ENCODE results near the gene CGB8.

CGB8 gene

GRCh38 chr19:49017666-49018351 lies 31.1 kb downstream of the CGB8 start:
- TF ChIP-seq Cebpa-rat (IDR thresholded peaks at IDR 0.05): no peak
- Histone ChIP-seq H3K4me2 (peak overlapping the region; percentile 91), H3K4me1 (peaks cover 44% of the 10 kb centered on the region), H3K4me3 (peak overlapping the region; percentile 61), H3K27me3 (peaks cover 42% of the 10 kb centered on the region), H3K9ac (peak overlapping the region; percentile 58), H3K36me3 (peaks cover 43% of the 10 kb centered on the region), H3K9me3 (no peaks in the 10 kb centered on the region), H3K27ac (no peak overlapping the region), H4K20me1 (peaks cover 50% of the 10 kb centered on the region)

GRCh38 chr19:49017041-49017665 lies 31.8 kb downstream of the CGB8 start, which contains the start of gene LHB:
TSS of gene LHB (minus strand) at chr19:49017091. CDS start at chr19:49017081, 10 bp downstream.
- Histone ChIP-seq H3K27me3 (peaks cover 42% of the 10 kb centered on the region), H3K27ac (no peak within 1 kb of the TSS), H3K4me3 (peak within 1 kb of the TSS; percentile 61), H3K9ac (peak within 1 kb of the TSS; percentile 58), H3K36me3 (peaks cover 50% of the 10 kb centered on the region), H3K4me2 (peak within 1 kb of the TSS; percentile 91), H4K20me1 (peaks cover 55% of the 10 kb centered on the region), H3K4me1 (peaks cover 44% of the 10 kb centered on the region), H3K9me3 (no peaks in the 10 kb centered on the region)
- no peak for TF ChIP-seq Cebpa-rat (IDR thresholded peaks at IDR 0.05)

GRCh38 chr19:49016067-49016839 lies 32.7 kb downstream of the CGB8 start:
- H3K4me3 ChIP-seq: no peak overlapping the region

GRCh38 chr19:49014870-49015255 lies 34.0 kb downstream of the CGB8 start:
- Histone ChIP-seq H3K4me2 (no peak overlapping the region), H3K36me3 (peaks cover 73% of the 10 kb centered on the region), H4K20me1 (peaks cover 65% of the 10 kb centered on the region), H3K27ac (no peak overlapping the region), H3K4me1 (peaks cover 26% of the 10 kb centered on the region), H3K4me3 (no peak overlapping the region), H3K9ac (no peak overlapping the region), H3K27me3 (peaks cover 30% of the 10 kb centered on the region), H3K9me3 (no peaks in the 10 kb centered on the region)
- no peak for TF ChIP-seq Cebpa-rat (IDR thresholded peaks at IDR 0.05)

More at GRCh38 chr19:49016067-49016839, 32.7 kb downstream of the CGB8 start:
- H3K4me2 ChIP-seq: no peak overlapping the region
- H4K20me1 ChIP-seq: peaks cover 64% of the 10 kb centered on the region
- no peak overlapping the region for H3K9ac ChIP-seq
- no peak overlapping the region for H3K27ac ChIP-seq
- no peak for TF ChIP-seq Cebpa-rat (IDR thresholded peaks at IDR 0.05)
- H3K9me3 ChIP-seq: no peaks in the 10 kb centered on the region
- H3K4me1 ChIP-seq: peaks cover 39% of the 10 kb centered on the region
- peaks cover 59% of the 10 kb centered on the region for H3K36me3 ChIP-seq
- peaks cover 42% of the 10 kb centered on the region for H3K27me3 ChIP-seq

GRCh38 chr19:49014123-49014869 lies 34.6 kb downstream of the CGB8 start:
- no peak overlapping the region for H3K4me2 ChIP-seq
- no peak overlapping the region for H3K9ac ChIP-seq
- no peak for TF ChIP-seq Cebpa-rat (IDR thresholded peaks at IDR 0.05)
- H3K27ac ChIP-seq: no peak overlapping the region
- H3K4me1 ChIP-seq: peaks cover 21% of the 10 kb centered on the region
- no peaks in the 10 kb centered on the region for H3K9me3 ChIP-seq
- H4K20me1 ChIP-seq: peaks cover 65% of the 10 kb centered on the region
- peaks cover 24% of the 10 kb centered on the region for H3K27me3 ChIP-seq
- H3K4me3 ChIP-seq: no peak overlapping the region
- peaks cover 79% of the 10 kb centered on the region for H3K36me3 ChIP-seq

- H3K27ac ChIP-seq: no peak overlapping the region
- no peak overlapping the region for H3K9ac ChIP-seq
- no peaks in the 10 kb centered on the region for H3K27me3 ChIP-seq
- H3K4me3 ChIP-seq: no peak overlapping the region
- H3K36me3 ChIP-seq: peaks cover 99% of the 10 kb centered on the region
- TF ChIP-seq Cebpa-rat (IDR thresholded peaks at IDR 0.05): no peak
- H4K20me1 ChIP-seq: peaks cover 42% of the 10 kb centered on the region
- H3K4me2 ChIP-seq: no peak overlapping the region
- H3K4me1 ChIP-seq: no peaks in the 10 kb centered on the region
- H3K9me3 ChIP-seq: no peaks in the 10 kb centered on the region
Observed at GRCh38 chr19:49011194-49011593, 37.7 kb downstream of the CGB8 start.

GRCh38 chr19:49010453-49010852 lies 38.5 kb downstream of the CGB8 start:
- H4K20me1 ChIP-seq: peaks cover 35% of the 10 kb centered on the region
- H3K4me1 ChIP-seq: no peaks in the 10 kb centered on the region
- no peak for TF ChIP-seq Cebpa-rat (IDR thresholded peaks at IDR 0.05)
- H3K36me3 ChIP-seq: peaks cover 99% of the 10 kb centered on the region
- no peak overlapping the region for H3K9ac ChIP-seq
- H3K27ac ChIP-seq: no peak overlapping the region
- H3K4me2 ChIP-seq: no peak overlapping the region
- no peaks in the 10 kb centered on the region for H3K27me3 ChIP-seq
- no peaks in the 10 kb centered on the region for H3K9me3 ChIP-seq
- H3K4me3 ChIP-seq: no peak overlapping the region

- H3K4me3 ChIP-seq: no peak overlapping the region
- TF ChIP-seq Cebpa-rat (IDR thresholded peaks at IDR 0.05): no peak
- H3K9me3 ChIP-seq: no peaks in the 10 kb centered on the region
- no peaks in the 10 kb centered on the region for H3K4me1 ChIP-seq
- peaks cover 99% of the 10 kb centered on the region for H3K36me3 ChIP-seq
- no peak overlapping the region for H3K27ac ChIP-seq
- no peaks in the 10 kb centered on the region for H3K27me3 ChIP-seq
- peaks cover 35% of the 10 kb centered on the region for H4K20me1 ChIP-seq
- H3K4me2 ChIP-seq: no peak overlapping the region
- no peak overlapping the region for H3K9ac ChIP-seq
Observed at GRCh38 chr19:49009828-49010227, 39.1 kb downstream of the CGB8 start.

GRCh38 chr19:49006905-49007304 lies 42.0 kb downstream of the CGB8 start:
- Histone ChIP-seq H3K4me3 (no peak overlapping the region), H3K9me3 (no peaks in the 10 kb centered on the region), H3K4me1 (no peaks in the 10 kb centered on the region), H3K9ac (no peak overlapping the region), H4K20me1 (peaks cover 28% of the 10 kb centered on the region), H3K4me2 (no peak overlapping the region), H3K27me3 (no peaks in the 10 kb centered on the region), H3K36me3 (peaks cover 99% of the 10 kb centered on the region), H3K27ac (no peak overlapping the region)
- no peak for TF ChIP-seq Cebpa-rat (IDR thresholded peaks at IDR 0.05)
